GM18861 (cell line): ENCODE measurements around the gene BAHCC1.

Experiments
- ATAC-seq: cut with Tn5 transposase; IDR thresholded peaks from one replicate; pipeline ENCODE4 v1.9.1; 2021; ENCODE audit not compliant: unreplicated experiment

Gene BAHCC1

GRCh38 chr17:81386141-81386645, 9.1 kb upstream of the BAHCC1 start:
- no peak for ATAC-seq

GRCh38 chr17:81386646-81387099, 8.6 kb upstream of the BAHCC1 start:
- ATAC-seq = no peak

- ATAC-seq = no peak
Observed at GRCh38 chr17:81387100-81388090, 7.9 kb upstream of the BAHCC1 start.

- ATAC-seq = no peak
Observed at GRCh38 chr17:81388091-81388611, 7.1 kb upstream of the BAHCC1 start.

GRCh38 chr17:81388612-81389367, 6.5 kb upstream of the BAHCC1 start:
- no peak for ATAC-seq

- ATAC-seq = no peak
Observed at GRCh38 chr17:81389585-81389984, 5.7 kb upstream of the BAHCC1 start.

GRCh38 chr17:81390029-81390872, 5.0 kb upstream of the BAHCC1 start:
- no peak for ATAC-seq

GRCh38 chr17:81390873-81391255, 4.4 kb upstream of the BAHCC1 start:
- no peak for ATAC-seq

GRCh38 chr17:81391293-81391935, 3.8 kb upstream of the BAHCC1 start:
- no peak for ATAC-seq

GRCh38 chr17:81391936-81392908, 3.0 kb upstream of the BAHCC1 start:
- ATAC-seq = no peak

GRCh38 chr17:81392909-81393654, 2.2 kb upstream of the BAHCC1 start:
- no peak for ATAC-seq

- ATAC-seq = peak; percentile 37
Observed at GRCh38 chr17:81393684-81394376, 1.4 kb upstream of the BAHCC1 start.

- ATAC-seq = no peak
Observed at GRCh38 chr17:81394377-81394920, 808 bp upstream of the BAHCC1 start.

GRCh38 chr17:81395600-81396277, 482 bp downstream of the BAHCC1 start:
- no peak for ATAC-seq

GRCh38 chr17:81396278-81396721, 1.0 kb downstream of the BAHCC1 start:
- no peak for ATAC-seq

- ATAC-seq = no peak
Observed at GRCh38 chr17:81396722-81397313, 1.6 kb downstream of the BAHCC1 start.
